HCT116 (cell line): ENCODE results near the gene PRSS53. TPM values are rescaled to one million over a fixed set of nuclear protein-coding genes. Genes with fewer than 3 reads are reported as not detected.

ENCODE experiments used
- ATAC-seq: fragments of 200-7000 bp; cut with Tn5 transposase; 2 replicates; pipeline ENCODE4 v1.9.1; 2020; ENCODE audit warnings: mild to moderate bottlenecking, moderate library complexity
- BruUV-seq: library from RNA; stranded (reverse); fragments of 400-500 nt; replicated peaks from 2 replicates; lab custom pipeline; 2021; lab: Mats Ljungman, UMichigan
- CTCF ChIA-PET: fragments of 300-600 bp; sonication (Branson Sonifier 250); formaldehyde crosslinking; loops from one replicate; lab custom pipeline; 2021; ENCODE audit warnings: antibody characterized with exemption; lab: Charles Lee
- POLR2A ChIA-PET: fragments of 300-600, 350-600 bp; sonication (Branson Sonifier 250); formaldehyde crosslinking; loops from one replicate; lab custom pipeline; 2021; ENCODE audit warnings: antibody characterized with exemption; lab: Charles Lee
- RAD21 ChIA-PET, 2 experiments: fragments of 300-600 bp; sonication (Branson Sonifier 250); formaldehyde crosslinking; loops; one replicate each; lab custom pipeline; 2023; ENCODE audit warnings: low total read pairs in 2 of 2; ENCODE audit not compliant: uncharacterized antibody in 2 of 2, unreplicated experiment in 2 of 2, low non-redundant PET in 1 of 2; lab: Charles Lee
- DNase-seq: peaks from one replicate; pipeline ENCODE4 v3.0.0-alpha.2; 2010; ENCODE audit warnings: low read depth, low spot score
- H2AFZ ChIP-seq: fragments of 200-600 bp; shearing (Covaris generic), sonication (generic); 2 replicates; pipeline ENCODE4 v1.6.1; 2017; ENCODE audit warnings: low read depth, mixed run types, mixed read lengths, antibody characterized with exemption, low read length; ENCODE audit not compliant: poor library complexity, severe bottlenecking
- H3K27ac ChIP-seq: 2 replicates; pipeline ENCODE4 v1.5.1; 2012; ENCODE audit warnings: low read depth, low read length
- H3K27me3 ChIP-seq: fragments of 200-600 bp; sonication (generic); 2 replicates; pipeline ENCODE4 v1.6.1; 2016; ENCODE audit warnings: mixed run types, low read length, mixed read lengths; ENCODE audit not compliant: insufficient read depth
- H3K36me3 ChIP-seq, 2 experiments: fragments of 200-500 bp in 1 of 2; fragments of 200-600 bp in 1 of 2; sonication (Bioruptor generic) in 1 of 2; sonication (generic) in 1 of 2; 2 replicates each; pipeline versions ENCODE4 v1.5.1 to v1.6.1; 2014 to 2016; ENCODE audit warnings: low read length in 2 of 2, inconsistent platforms in 1 of 2, mixed read lengths in 1 of 2, mixed run types in 1 of 2; ENCODE audit not compliant: insufficient read depth in 2 of 2, control insufficient read depth in 1 of 2
- H3K4me1 ChIP-seq, 2 experiments: fragments of 200-600 bp in 1 of 2; sonication (generic) in 1 of 2; 2 replicates each; pipeline versions ENCODE4 v1.5.1 to v1.6.1; 2012 to 2017; ENCODE audit warnings: low read length in 2 of 2, inconsistent platforms in 1 of 2, mild to moderate bottlenecking in 1 of 2, mixed read lengths in 1 of 2, mixed run types in 1 of 2, moderate library complexity in 1 of 2; ENCODE audit not compliant: insufficient read depth in 2 of 2, control insufficient read depth in 1 of 2
- H3K4me2 ChIP-seq: fragments of 200-600 bp; sonication (generic); 2 replicates; pipeline ENCODE4 v1.6.1; 2017; ENCODE audit warnings: mixed run types, low read length, mixed read lengths
- H3K4me3 ChIP-seq, 2 experiments: fragments of 200-600 bp in 1 of 2; sonication (generic) in 1 of 2; replicated peaks in 1 of 2; 2 replicates each; pipeline ENCODE4 v1.5.1; 2011 to 2016; ENCODE audit warnings: low read length in 2 of 2, control low read depth in 1 of 2, low read depth in 1 of 2, mild to moderate bottlenecking in 1 of 2, mixed read lengths in 1 of 2, mixed run types in 1 of 2
- H3K79me2 ChIP-seq: fragments of 200-600 bp; sonication (generic); 2 replicates; pipeline ENCODE4 v1.6.1; 2017; ENCODE audit warnings: mild to moderate bottlenecking, mixed run types, low read length, moderate library complexity, mixed read lengths; ENCODE audit not compliant: insufficient read depth
- H3K9ac ChIP-seq: fragments of 200-600 bp; sonication (generic); 2 replicates; pipeline ENCODE4 v1.6.1; 2016; ENCODE audit warnings: low read length, mixed read lengths
- H3K9me2 ChIP-seq: fragments of 200-600 bp; sonication (generic), shearing (Covaris generic); 2 replicates; pipeline ENCODE4 v1.6.1; 2017; ENCODE audit warnings: mixed run types, mild to moderate bottlenecking, moderate library complexity; ENCODE audit not compliant: insufficient read depth
- H3K9me3 ChIP-seq, 2 experiments: fragments of 200-500 bp in 1 of 2; fragments of 200-600 bp in 1 of 2; sonication (Bioruptor generic) in 1 of 2; sonication (generic) in 1 of 2; 2 replicates each; pipeline ENCODE4 v1.6.1; 2014 to 2017; ENCODE audit warnings: low read length in 2 of 2, mixed read lengths in 2 of 2, inconsistent platforms in 1 of 2, low read depth in 1 of 2, mild to moderate bottlenecking in 1 of 2, mixed run types in 1 of 2, moderate library complexity in 1 of 2; ENCODE audit not compliant: control insufficient read depth in 1 of 2, insufficient read depth in 1 of 2
- H4K20me1 ChIP-seq: fragments of 200-600 bp; sonication (generic), shearing (Covaris generic); 2 replicates; pipeline ENCODE4 v1.6.1; 2017; ENCODE audit warnings: mixed run types, mild to moderate bottlenecking, moderate library complexity; ENCODE audit not compliant: insufficient read depth
- ATF3 ChIP-seq: IDR thresholded peaks from 2 replicates; pipeline ENCODE4 v1.6.1; 2012
- EGR1 ChIP-seq: IDR thresholded peaks from 2 replicates; pipeline ENCODE4 v1.6.1; 2012; ENCODE audit warnings: low read depth
- ELF1 ChIP-seq: IDR thresholded peaks from 2 replicates; pipeline ENCODE4 v1.6.1; 2012; ENCODE audit warnings: low read depth, borderline replicate concordance
- EZH2 ChIP-seq: fragments of 200-600 bp; sonication (generic); IDR thresholded peaks from 2 replicates; pipeline ENCODE4 v1.6.1; 2017; ENCODE audit warnings: antibody characterized with exemption, mixed run types
- EZH2phosphoT487 ChIP-seq: fragments of 200-600 bp; IDR thresholded peaks from 2 replicates; pipeline ENCODE4 v1.6.1; 2018; ENCODE audit warnings: antibody characterized with exemption, borderline replicate concordance
- FOSL1 ChIP-seq: IDR thresholded peaks from 2 replicates; pipeline ENCODE4 v1.6.1; 2012; ENCODE audit warnings: low read depth
- JUND ChIP-seq: IDR thresholded peaks from 2 replicates; pipeline ENCODE4 v1.6.1; 2012
- MAX ChIP-seq: IDR thresholded peaks from 2 replicates; pipeline ENCODE4 v1.6.1; 2012
- POLR2A ChIP-seq: IDR thresholded peaks from 2 replicates; pipeline ENCODE4 v1.7.0; 2011; ENCODE audit warnings: borderline replicate concordance; ENCODE audit not compliant: insufficient read depth, insufficient read length; ENCODE audit errors: extremely low read depth
- RAD21 ChIP-seq: IDR thresholded peaks from 2 replicates; pipeline ENCODE4 v1.6.1; 2012; ENCODE audit warnings: low read depth, mild to moderate bottlenecking
- SIN3A ChIP-seq: IDR thresholded peaks from 2 replicates; pipeline ENCODE4 v1.6.1; 2012; ENCODE audit warnings: low read depth
- SP1 ChIP-seq: IDR thresholded peaks from 2 replicates; pipeline ENCODE4 v1.6.1; 2012; ENCODE audit warnings: low read depth
- SRF ChIP-seq: IDR thresholded peaks from 2 replicates; pipeline ENCODE4 v1.6.1; 2012; ENCODE audit warnings: low read depth
- YY1 ChIP-seq: IDR thresholded peaks from 2 replicates; pipeline ENCODE4 v1.6.1; 2011; ENCODE audit warnings: low read length, low read depth, moderate library complexity, mild to moderate bottlenecking; ENCODE audit not compliant: insufficient replicate concordance; ENCODE audit errors: extremely low read depth
- intact Hi-C: fragments of 100-400 bp; cut with micrococcal nuclease; formaldehyde crosslinking; loops from 2 replicates; pipeline ENCODE4 v1.10.0; 2022
- total RNA-seq: library from RNA; stranded (reverse); gene quantifications from one replicate; pipeline ENCODE4 v1.2.1, GENCODE V29; 2021; ENCODE audit not compliant: unreplicated experiment
- TF ChIP-seq, protein P1 (sequence below): IDR thresholded peaks from 2 replicates; pipeline ENCODE4 v1.6.1; 2011; ENCODE audit warnings: mild to moderate bottlenecking, low read length, moderate library complexity; ENCODE audit not compliant: insufficient replicate concordance; ENCODE audit errors: extremely low read depth
- TF ChIP-seq, protein P2 (sequence below): IDR thresholded peaks from 2 replicates; pipeline ENCODE4 v1.6.1; 2012; ENCODE audit warnings: low read depth
- TF ChIP-seq, protein P3 (sequence below), 3 experiments: fragments of 200-600 bp in 1 of 3; sonication (generic) in 1 of 3; IDR thresholded peaks in 2 of 3; conservative IDR thresholded peaks in 1 of 3; 2 replicates each; pipeline ENCODE4 v1.5.1; 2012 to 2017; ENCODE audit warnings: low read depth in 2 of 3, low read length in 2 of 3, antibody characterized with exemption in 1 of 3, borderline replicate concordance in 1 of 3, control low read depth in 1 of 3, mild to moderate bottlenecking in 1 of 3, mixed read lengths in 1 of 3, mixed run types in 1 of 3, moderate library complexity in 1 of 3; ENCODE audit not compliant: insufficient read depth in 1 of 3

The PRSS53 gene
- total RNA-seq, 1 experiment from 2014 or later: 11.6 TPM

DNA sequence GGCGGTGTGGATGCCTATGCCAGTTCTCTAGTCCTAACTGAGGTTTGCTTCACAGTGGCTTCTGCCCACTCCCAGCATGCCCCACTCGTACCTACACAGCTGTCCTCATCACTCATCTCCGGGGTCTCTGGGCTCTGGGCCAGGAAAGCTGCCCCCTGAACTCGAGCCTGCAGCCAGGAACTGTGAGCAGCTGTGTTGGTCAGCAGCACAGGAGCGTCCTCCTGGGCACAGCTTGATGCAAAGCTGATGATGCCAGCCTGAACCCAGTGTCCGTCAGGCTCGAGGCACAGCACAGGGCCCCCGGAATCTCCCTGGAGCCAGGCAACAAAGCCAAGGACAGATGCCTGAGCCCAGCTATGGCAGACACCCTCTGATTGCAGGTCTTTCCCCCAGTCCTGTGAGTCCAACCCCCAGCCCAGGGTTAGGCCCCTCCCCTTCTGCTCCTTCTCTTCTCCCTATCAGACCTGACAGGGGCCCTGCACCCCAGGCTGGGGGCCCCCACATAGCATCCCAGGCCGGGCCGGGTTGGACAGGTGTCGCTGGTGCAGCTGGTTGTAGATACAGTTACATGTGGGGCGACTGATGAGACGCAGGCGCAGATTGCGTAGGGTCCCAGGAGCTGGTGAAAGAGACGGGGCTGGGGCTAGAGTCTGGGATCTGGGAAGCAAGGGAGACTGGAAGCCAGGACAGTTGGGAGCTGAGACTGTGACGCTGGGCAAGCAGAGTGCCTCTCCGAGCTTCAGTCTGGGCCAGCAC lies 2.7 kb downstream of the PRSS53 start:
- RAD21 ChIA-PET: no interaction called here
- BruUV-seq: no TSS peak
- peaks cover 0 to 11% of the 10 kb centered on the region in 2 experiments; a peak in 3 of 4 replicates for H3K36me3 ChIP-seq

More for the DNA sequence above, 2.7 kb downstream of the PRSS53 start:
- H3K9me3 ChIP-seq: no peaks in the 10 kb centered on the region
- H3K79me2 ChIP-seq: peaks cover 5% of the 10 kb centered on the region; the same call in 1 of the 2 replicates
- ATAC-seq: no peak
- POLR2A ChIA-PET: no interaction called here
- no peak for TF ChIP-seq EGR1
- TF ChIP-seq SIN3A: no peak
- TF ChIP-seq ELF1: no peak
- TF ChIP-seq, protein P1, sequence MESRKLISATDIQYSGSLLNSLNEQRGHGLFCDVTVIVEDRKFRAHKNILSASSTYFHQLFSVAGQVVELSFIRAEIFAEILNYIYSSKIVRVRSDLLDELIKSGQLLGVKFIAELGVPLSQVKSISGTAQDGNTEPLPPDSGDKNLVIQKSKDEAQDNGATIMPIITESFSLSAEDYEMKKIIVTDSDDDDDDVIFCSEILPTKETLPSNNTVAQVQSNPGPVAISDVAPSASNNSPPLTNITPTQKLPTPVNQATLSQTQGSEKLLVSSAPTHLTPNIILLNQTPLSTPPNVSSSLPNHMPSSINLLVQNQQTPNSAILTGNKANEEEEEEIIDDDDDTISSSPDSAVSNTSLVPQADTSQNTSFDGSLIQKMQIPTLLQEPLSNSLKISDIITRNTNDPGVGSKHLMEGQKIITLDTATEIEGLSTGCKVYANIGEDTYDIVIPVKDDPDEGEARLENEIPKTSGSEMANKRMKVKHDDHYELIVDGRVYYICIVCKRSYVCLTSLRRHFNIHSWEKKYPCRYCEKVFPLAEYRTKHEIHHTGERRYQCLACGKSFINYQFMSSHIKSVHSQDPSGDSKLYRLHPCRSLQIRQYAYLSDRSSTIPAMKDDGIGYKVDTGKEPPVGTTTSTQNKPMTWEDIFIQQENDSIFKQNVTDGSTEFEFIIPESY: no peak
- TF ChIP-seq ATF3: no peak
- TF ChIP-seq YY1: no peak
- TF ChIP-seq, protein P2, sequence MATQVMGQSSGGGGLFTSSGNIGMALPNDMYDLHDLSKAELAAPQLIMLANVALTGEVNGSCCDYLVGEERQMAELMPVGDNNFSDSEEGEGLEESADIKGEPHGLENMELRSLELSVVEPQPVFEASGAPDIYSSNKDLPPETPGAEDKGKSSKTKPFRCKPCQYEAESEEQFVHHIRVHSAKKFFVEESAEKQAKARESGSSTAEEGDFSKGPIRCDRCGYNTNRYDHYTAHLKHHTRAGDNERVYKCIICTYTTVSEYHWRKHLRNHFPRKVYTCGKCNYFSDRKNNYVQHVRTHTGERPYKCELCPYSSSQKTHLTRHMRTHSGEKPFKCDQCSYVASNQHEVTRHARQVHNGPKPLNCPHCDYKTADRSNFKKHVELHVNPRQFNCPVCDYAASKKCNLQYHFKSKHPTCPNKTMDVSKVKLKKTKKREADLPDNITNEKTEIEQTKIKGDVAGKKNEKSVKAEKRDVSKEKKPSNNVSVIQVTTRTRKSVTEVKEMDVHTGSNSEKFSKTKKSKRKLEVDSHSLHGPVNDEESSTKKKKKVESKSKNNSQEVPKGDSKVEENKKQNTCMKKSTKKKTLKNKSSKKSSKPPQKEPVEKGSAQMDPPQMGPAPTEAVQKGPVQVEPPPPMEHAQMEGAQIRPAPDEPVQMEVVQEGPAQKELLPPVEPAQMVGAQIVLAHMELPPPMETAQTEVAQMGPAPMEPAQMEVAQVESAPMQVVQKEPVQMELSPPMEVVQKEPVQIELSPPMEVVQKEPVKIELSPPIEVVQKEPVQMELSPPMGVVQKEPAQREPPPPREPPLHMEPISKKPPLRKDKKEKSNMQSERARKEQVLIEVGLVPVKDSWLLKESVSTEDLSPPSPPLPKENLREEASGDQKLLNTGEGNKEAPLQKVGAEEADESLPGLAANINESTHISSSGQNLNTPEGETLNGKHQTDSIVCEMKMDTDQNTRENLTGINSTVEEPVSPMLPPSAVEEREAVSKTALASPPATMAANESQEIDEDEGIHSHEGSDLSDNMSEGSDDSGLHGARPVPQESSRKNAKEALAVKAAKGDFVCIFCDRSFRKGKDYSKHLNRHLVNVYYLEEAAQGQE: no peak
- no peak for TF ChIP-seq FOSL1
- TF ChIP-seq JUND: no peak
- TF ChIP-seq RAD21: no peak
- TF ChIP-seq, protein P3, sequence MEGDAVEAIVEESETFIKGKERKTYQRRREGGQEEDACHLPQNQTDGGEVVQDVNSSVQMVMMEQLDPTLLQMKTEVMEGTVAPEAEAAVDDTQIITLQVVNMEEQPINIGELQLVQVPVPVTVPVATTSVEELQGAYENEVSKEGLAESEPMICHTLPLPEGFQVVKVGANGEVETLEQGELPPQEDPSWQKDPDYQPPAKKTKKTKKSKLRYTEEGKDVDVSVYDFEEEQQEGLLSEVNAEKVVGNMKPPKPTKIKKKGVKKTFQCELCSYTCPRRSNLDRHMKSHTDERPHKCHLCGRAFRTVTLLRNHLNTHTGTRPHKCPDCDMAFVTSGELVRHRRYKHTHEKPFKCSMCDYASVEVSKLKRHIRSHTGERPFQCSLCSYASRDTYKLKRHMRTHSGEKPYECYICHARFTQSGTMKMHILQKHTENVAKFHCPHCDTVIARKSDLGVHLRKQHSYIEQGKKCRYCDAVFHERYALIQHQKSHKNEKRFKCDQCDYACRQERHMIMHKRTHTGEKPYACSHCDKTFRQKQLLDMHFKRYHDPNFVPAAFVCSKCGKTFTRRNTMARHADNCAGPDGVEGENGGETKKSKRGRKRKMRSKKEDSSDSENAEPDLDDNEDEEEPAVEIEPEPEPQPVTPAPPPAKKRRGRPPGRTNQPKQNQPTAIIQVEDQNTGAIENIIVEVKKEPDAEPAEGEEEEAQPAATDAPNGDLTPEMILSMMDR (IDR thresholded peaks at IDR 0.05 in 2 of 3, conservative IDR thresholded peaks at IDR 0.05 in 1 of 3; ENCODE audit: borderline replicate concordance in 1 of 3, insufficient read depth in 1 of 3, low read depth in 2 of 3, low read length in 2 of 3): no peak
- TF ChIP-seq MAX: no peak
- TF ChIP-seq EZH2: no peak
- no peak for TF ChIP-seq SRF
- no peak for TF ChIP-seq POLR2A
- TF ChIP-seq EZH2phosphoT487: no peak
- TF ChIP-seq SP1: no peak
- TF ChIP-seq, all 23 proteins: peak for 0
- DNase-seq: no peak
- peaks cover 0 to 11% of the 10 kb centered on the region in 2 experiments; a peak in 1 of 4 replicates for H3K4me1 ChIP-seq
- CTCF ChIA-PET: no interaction called here
- no peaks in the 10 kb centered on the region for H4K20me1 ChIP-seq
- no peaks in the 10 kb centered on the region for H3K27me3 ChIP-seq
- H3K27ac ChIP-seq: no peak overlapping the region
- H3K9ac ChIP-seq: no peak overlapping the region
- intact Hi-C loops: no loop called here
- H3K4me2 ChIP-seq: no peak overlapping the region
- H3K4me3 ChIP-seq: no peak overlapping the region
- no peaks in the 10 kb centered on the region for H3K9me2 ChIP-seq
- no peak overlapping the region for H2AFZ ChIP-seq
